ENCODE data around the gene SAMD9L. TPM values are rescaled to one million over a fixed set of nuclear protein-coding genes. Genes with fewer than 3 reads are reported as not detected.

Gene SAMD9L
- 34.1 and 43.3 TPM in 2 replicates for total RNA-seq

GRCh38 chr7:93148144-93148543 lies at the start of gene SAMD9L:
TSS of gene SAMD9L (minus strand) at chr7:93148385. CDS start at chr7:93135971, 12,414 bp downstream.
- CTCF ChIA-PET, result interaction anchor here (1.1 kb wide), 1 partner anchor 79 kb away, joined by 3 read pairs; no protein-coding TSS in a partner anchor
- no peak for TF ChIP-seq CTCF (IDR thresholded peaks at IDR 0.05)
- Mint-ChIP-seq H3K27me3 (no peaks in the 10 kb centered on the region), H3K4me1 (peaks cover 58% of the 10 kb centered on the region), H3K9me3 (no peaks in the 10 kb centered on the region), H3K36me3 (ENCODE audit: low read depth) (peaks cover 12% of the 10 kb centered on the region), H3K27ac (peak within 1 kb of the TSS; percentile 90), H3K4me3 (peak within 1 kb of the TSS; percentile 90)
- ATAC-seq (ENCODE audit: low read depth) (peak; percentile 59), DNase-seq (no peak)
- POLR2A ChIA-PET, result interaction anchor here (1.0 to 2.6 kb wide), 3 partner anchors 17 to 84 kb away, joined by 3 to 8 read pairs (median 5); partner anchors contain the start of genes SAMD9 and VPS50
- intact Hi-C loops (cut with micrococcal nuclease), result loop anchor here (1.0 to 10.0 kb wide), 5 partner anchors 17 to 516 kb away; partner anchors contain the start of gene CDK6

- no peak overlapping the region for H3K27ac Mint-ChIP-seq
- H3K4me3 Mint-ChIP-seq, result no peak overlapping the region
- TF ChIP-seq CTCF (IDR thresholded peaks at IDR 0.05), result no peak
- ATAC-seq (ENCODE audit: low read depth) (peak; percentile 34), DNase-seq (no peak)
- peaks cover 12% of the 10 kb centered on the region for H3K27me3 Mint-ChIP-seq
- H3K36me3 Mint-ChIP-seq (ENCODE audit: low read depth), result no peaks in the 10 kb centered on the region
- CTCF ChIA-PET, result no interaction called here
- POLR2A ChIA-PET, result no interaction called here
- peaks cover 8% of the 10 kb centered on the region for H3K4me1 Mint-ChIP-seq
- H3K9me3 Mint-ChIP-seq, result no peaks in the 10 kb centered on the region
- intact Hi-C loops (cut with micrococcal nuclease), result no loop called here
Observed at GRCh38 chr7:93196336-93196735, 48.2 kb upstream of the SAMD9L start.

- peaks cover 16% of the 10 kb centered on the region for H3K27me3 Mint-ChIP-seq
- POLR2A ChIA-PET, result no interaction called here
- H3K4me3 Mint-ChIP-seq, result no peak overlapping the region
- ATAC-seq (ENCODE audit: low read depth) (no peak), DNase-seq (no peak)
- TF ChIP-seq CTCF (IDR thresholded peaks at IDR 0.05), result no peak
- H3K4me1 Mint-ChIP-seq, result peaks cover 8% of the 10 kb centered on the region
- no peaks in the 10 kb centered on the region for H3K9me3 Mint-ChIP-seq
- no peaks in the 10 kb centered on the region for H3K36me3 Mint-ChIP-seq (ENCODE audit: low read depth)
- CTCF ChIA-PET, result no interaction called here
- intact Hi-C loops (cut with micrococcal nuclease), result no loop called here
- no peak overlapping the region for H3K27ac Mint-ChIP-seq
Observed at GRCh38 chr7:93194386-93194785, 46.2 kb upstream of the SAMD9L start.

- no peak for TF ChIP-seq CTCF (IDR thresholded peaks at IDR 0.05)
- intact Hi-C loops (cut with micrococcal nuclease), result no loop called here
- no peak for DNase-seq
- H3K27ac Mint-ChIP-seq, result no peak overlapping the region
- CTCF ChIA-PET, result no interaction called here
- H3K9me3 Mint-ChIP-seq, result no peaks in the 10 kb centered on the region
- peaks cover 30% of the 10 kb centered on the region for H3K27me3 Mint-ChIP-seq
- H3K4me1 Mint-ChIP-seq, result no peaks in the 10 kb centered on the region
- H3K4me3 Mint-ChIP-seq, result no peak overlapping the region
- H3K36me3 Mint-ChIP-seq (ENCODE audit: low read depth), result no peaks in the 10 kb centered on the region
- no peak for ATAC-seq (ENCODE audit: low read depth)
- POLR2A ChIA-PET, result no interaction called here
Observed at GRCh38 chr7:93188870-93189634, 40.9 kb upstream of the SAMD9L start.

- Mint-ChIP-seq H3K4me3 (no peak overlapping the region), H3K27me3 (peaks cover 27% of the 10 kb centered on the region), H3K4me1 (no peaks in the 10 kb centered on the region), H3K9me3 (no peaks in the 10 kb centered on the region), H3K36me3 (ENCODE audit: low read depth) (no peaks in the 10 kb centered on the region), H3K27ac (no peak overlapping the region)
- TF ChIP-seq CTCF (IDR thresholded peaks at IDR 0.05), result no peak
- intact Hi-C loops (cut with micrococcal nuclease), result no loop called here
- DNase-seq (no peak), ATAC-seq (ENCODE audit: low read depth) (no peak)
- ChIA-PET CTCF (interaction anchor here (0.8 kb wide), 1 partner anchor 42 kb away, joined by 3 read pairs; no protein-coding TSS in a partner anchor), POLR2A (interaction anchor here (0.6 kb wide), 1 partner anchor 33 kb away, joined by 3 read pairs; no protein-coding TSS in a partner anchor)
Observed at GRCh38 chr7:93185303-93186027, 37.3 kb upstream of the SAMD9L start.
